Mucosa of stomach (tissue), 1 donor: ENCODE data around the gene CAVIN3.

Source experiments
- H3K27me3 ChIP-seq: one replicate; pipeline ENCODE4 v1.7.0; 2013; ENCODE audit warnings: mild to moderate bottlenecking, low read length; ENCODE audit not compliant: control insufficient read depth, insufficient read depth
- H3K36me3 ChIP-seq: one replicate; pipeline ENCODE4 v1.7.0; 2013; ENCODE audit warnings: low read length; ENCODE audit not compliant: control insufficient read depth, insufficient read depth
- H3K4me1 ChIP-seq: one replicate; pipeline ENCODE4 v1.7.0; 2013; ENCODE audit warnings: mild to moderate bottlenecking, low read length; ENCODE audit not compliant: control insufficient read depth, insufficient read depth
- H3K4me3 ChIP-seq: one replicate; pipeline ENCODE4 v1.7.0; 2013; ENCODE audit warnings: low read length
- H3K9ac ChIP-seq: one replicate; pipeline ENCODE4 v1.7.0; 2013; ENCODE audit warnings: mild to moderate bottlenecking, low read length, moderate library complexity
- H3K9me3 ChIP-seq: one replicate; pipeline ENCODE4 v1.7.0; 2013; ENCODE audit warnings: mild to moderate bottlenecking, low read length, moderate library complexity; ENCODE audit not compliant: control insufficient read depth
- donor health status: Pancreatic carcinoma.

Gene CAVIN3

DNA sequence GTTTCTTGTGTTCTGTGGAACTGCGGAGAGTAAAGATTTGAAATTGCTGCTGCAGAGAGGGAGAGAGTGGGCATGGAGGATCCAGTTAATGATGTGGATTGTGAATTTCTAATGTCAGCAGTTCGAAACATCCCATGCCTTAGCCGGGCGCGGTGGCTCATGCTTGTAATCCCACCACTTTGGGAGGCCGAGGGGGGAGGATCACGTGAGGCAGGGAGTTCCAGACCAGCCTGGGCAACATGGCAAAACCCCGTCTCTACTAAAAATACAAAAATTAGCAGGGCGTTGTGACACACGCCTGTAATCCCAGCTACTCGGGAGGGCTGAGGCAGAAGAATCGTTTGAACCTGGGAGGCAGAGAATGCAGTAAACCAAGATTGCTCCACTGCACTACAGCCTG, 1.1 kb upstream of the CAVIN3 start:
- no peaks in the 10 kb centered on the region for H3K9me3 ChIP-seq
- no peaks in the 10 kb centered on the region for H3K27me3 ChIP-seq
- no peak overlapping the region for H3K4me3 ChIP-seq
- H3K4me1 ChIP-seq, result peaks cover 31% of the 10 kb centered on the region
- H3K9ac ChIP-seq, result peak overlapping the region; percentile 86
- no peaks in the 10 kb centered on the region for H3K36me3 ChIP-seq

DNA sequence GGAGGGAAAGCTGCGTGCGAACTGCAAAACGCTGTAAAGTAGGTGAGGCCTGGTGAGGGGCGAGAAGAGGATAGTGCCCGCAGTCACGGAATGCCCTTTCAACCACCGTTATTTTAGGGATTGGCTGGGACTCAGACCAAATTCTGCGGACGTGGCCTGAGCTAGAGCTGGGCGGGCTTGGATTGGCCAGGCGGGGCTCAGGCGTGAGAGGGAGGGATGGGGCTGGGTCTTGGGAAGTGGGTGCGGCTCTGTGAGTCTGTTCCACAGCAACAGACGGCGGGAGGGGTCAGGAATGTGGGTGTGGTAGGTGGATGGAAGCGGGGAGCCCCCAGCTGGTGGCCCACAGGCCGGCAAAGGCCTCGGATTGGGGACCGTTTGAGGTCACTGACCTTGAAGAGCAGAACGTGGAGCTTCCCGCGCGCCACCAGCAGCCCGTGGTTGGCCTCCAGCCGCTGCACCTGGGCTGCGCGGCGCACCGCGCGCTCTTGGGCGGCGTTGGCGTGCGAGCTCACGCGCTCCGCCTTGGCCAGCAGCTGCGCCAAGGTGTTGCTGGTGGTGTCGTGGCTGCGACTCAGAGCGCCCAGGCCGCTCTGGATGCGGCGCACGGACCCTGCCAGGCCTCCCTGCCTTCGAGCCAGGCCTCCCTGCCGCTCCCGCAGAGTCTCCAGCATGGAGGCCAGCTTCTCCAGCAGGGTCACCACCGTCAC, 444 bp downstream of the CAVIN3 start:
- H3K9ac ChIP-seq, result peak overlapping the region; percentile 86
- H3K27me3 ChIP-seq, result no peaks in the 10 kb centered on the region
- H3K36me3 ChIP-seq, result no peaks in the 10 kb centered on the region
- peak overlapping the region; percentile 54 for H3K4me3 ChIP-seq
- peaks cover 36% of the 10 kb centered on the region for H3K4me1 ChIP-seq
- no peaks in the 10 kb centered on the region for H3K9me3 ChIP-seq

DNA sequence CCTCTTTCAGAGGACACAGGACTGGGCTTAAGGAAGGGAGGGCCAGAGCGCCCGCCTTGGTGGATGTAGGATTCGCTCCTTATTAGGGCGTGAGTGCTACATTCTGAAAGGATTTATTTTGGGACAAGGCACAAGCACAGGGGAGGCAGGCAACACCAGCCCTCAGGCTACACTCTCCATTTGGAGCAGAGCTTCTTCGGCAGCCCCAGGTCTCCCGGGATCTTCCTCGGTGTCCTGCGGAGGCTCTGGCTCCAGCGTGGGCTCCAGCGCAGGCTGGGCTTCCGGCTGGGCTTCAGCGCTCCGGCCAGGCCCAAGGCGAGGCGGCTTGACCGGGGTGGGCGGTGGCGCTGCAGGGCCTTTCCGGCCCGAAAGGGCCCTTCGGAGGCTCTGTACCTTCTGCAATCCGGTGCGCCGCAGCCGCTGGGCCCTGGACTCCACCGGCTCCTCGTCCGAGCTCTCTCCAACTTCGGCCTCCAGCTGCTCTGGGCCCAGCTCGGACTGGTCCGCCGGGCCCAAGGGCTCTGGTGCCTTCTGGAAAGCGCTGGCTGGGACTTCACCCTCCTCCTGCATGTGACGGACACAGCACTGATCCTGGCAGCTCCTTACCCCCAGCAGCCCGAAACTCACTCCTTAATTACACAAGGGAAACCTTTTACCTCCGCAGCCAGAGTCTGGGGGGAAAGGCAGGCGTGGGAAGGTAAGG, 1.1 kb downstream of the CAVIN3 start:
- Histone ChIP-seq H3K36me3 (no peaks in the 10 kb centered on the region), H3K27me3 (no peaks in the 10 kb centered on the region), H3K9ac (peak overlapping the region; percentile 86), H3K9me3 (no peaks in the 10 kb centered on the region), H3K4me1 (peaks cover 36% of the 10 kb centered on the region), H3K4me3 (peak overlapping the region; percentile 54)

DNA sequence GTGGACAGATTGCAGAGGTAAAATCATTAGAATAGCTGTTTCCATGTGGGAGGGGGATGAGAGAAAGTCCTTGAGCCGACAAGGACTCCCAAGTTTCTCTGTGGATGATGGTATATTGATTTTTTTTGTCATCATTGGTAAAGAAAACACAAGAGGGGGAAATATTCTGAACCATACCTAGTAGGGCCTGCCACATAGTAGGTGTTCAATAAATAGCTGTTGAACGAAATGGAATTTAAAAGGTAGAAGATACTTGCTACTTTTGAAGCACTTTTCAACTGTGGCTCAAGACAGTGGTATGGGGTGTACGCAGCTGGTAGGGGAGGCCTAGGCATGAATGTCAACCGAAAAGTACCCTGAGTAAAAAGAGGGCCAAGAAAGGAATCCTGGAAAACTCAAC, 2.1 kb downstream of the CAVIN3 start:
- Histone ChIP-seq H3K36me3 (no peaks in the 10 kb centered on the region), H3K9me3 (no peaks in the 10 kb centered on the region), H3K4me1 (peaks cover 36% of the 10 kb centered on the region), H3K27me3 (no peaks in the 10 kb centered on the region), H3K4me3 (no peak overlapping the region), H3K9ac (peak overlapping the region; percentile 86)

DNA sequence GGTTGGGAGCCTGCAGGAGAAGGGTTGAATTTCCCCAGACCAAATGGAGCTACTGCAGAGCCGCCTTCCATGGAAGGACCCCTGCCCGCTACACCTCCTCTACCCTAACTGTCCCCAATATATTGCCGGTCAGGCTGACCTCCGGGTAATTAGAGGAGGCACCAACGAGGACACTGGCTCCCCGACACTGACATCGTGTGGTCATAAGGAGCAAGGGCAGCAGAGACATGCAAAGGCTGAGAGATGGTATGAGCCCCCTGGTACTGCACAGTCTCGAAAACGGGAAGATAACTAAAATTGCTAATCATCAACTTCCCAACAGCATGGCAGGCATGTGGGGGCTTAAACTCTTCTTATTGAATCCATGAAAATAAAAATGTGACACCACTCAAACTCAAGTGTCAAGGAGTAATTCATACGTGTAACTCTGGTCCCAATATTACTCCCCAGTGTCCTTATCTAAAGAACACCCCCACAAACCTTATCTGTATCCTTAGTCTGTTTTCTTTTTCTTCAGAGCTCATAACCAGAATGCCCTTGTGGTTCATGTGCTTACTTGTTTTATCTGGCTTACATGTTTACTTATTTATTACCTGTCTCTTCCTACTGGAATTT, 4.4 kb downstream of the CAVIN3 start:
- Histone ChIP-seq H3K9me3 (no peaks in the 10 kb centered on the region), H3K4me3 (no peak overlapping the region), H3K9ac (no peak overlapping the region), H3K36me3 (no peaks in the 10 kb centered on the region), H3K4me1 (peaks cover 31% of the 10 kb centered on the region), H3K27me3 (no peaks in the 10 kb centered on the region)

DNA sequence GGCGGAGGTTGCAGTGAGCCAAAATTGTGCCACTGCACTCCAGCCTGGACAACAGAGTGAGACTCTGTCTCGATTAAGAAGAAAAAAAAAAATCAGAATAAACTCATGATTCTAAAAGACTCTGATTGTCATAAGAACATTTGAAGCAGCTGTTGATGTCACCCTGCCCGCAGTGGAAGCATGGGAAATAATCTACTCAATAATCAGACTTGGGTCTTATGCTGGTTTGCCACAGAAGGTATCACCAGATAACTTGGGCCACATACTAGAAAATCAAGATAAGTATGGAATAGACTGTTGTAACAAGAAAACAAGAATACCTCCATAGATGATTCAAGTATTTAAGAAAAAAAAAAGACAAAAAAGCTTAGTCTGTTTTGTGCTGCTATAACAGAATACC, 8.2 kb downstream of the CAVIN3 start:
- H3K9ac ChIP-seq, result no peak overlapping the region
- no peaks in the 10 kb centered on the region for H3K36me3 ChIP-seq
- no peak overlapping the region for H3K4me3 ChIP-seq
- no peaks in the 10 kb centered on the region for H3K9me3 ChIP-seq
- peaks cover 6% of the 10 kb centered on the region for H3K4me1 ChIP-seq
- no peaks in the 10 kb centered on the region for H3K27me3 ChIP-seq

DNA sequence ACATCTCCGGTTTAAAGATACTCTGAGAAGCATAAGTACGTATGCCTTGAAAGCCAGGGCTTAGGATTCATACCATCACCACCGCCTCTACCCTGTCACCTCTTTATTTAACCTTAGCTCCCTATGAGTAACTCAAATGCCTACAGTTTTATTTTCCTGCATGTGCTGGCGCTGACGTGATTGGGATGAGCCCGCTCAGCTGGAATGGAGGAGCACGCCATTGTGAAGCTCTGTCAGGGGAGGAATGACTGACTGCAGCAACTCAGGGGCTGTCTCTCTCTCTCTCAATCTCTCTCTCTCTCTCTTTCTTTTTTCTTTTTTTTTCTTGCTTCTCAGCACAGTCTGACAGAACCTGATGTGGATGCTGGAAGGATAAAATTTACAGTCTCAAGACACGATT, 12.4 kb downstream of the CAVIN3 start:
- no peak overlapping the region for H3K9ac ChIP-seq
- H3K9me3 ChIP-seq, result no peaks in the 10 kb centered on the region
- H3K27me3 ChIP-seq, result peaks cover 5% of the 10 kb centered on the region
- H3K36me3 ChIP-seq, result no peaks in the 10 kb centered on the region
- no peak overlapping the region for H3K4me3 ChIP-seq
- H3K4me1 ChIP-seq, result no peaks in the 10 kb centered on the region

DNA sequence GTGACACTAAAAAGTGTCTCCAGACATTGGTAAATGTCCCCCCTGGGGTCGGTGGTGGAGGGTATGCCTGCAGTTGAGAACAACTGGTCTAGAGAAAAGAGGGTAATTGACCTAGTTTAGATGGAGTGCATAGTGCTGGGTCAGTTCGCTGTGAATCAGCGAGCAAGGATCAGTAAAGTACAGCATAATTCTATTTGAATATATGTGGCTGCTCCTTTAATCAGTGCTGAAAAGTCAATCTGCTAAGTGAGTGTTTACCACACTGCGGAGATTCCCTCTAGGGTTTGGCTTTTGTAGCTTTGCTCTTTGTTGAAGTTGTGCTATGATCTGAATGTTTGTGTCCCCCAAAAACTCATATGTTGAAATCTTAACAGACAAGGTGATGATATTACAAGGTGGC, 15.0 kb downstream of the CAVIN3 start:
- Histone ChIP-seq H3K36me3 (no peaks in the 10 kb centered on the region), H3K9me3 (no peaks in the 10 kb centered on the region), H3K27me3 (peaks cover 5% of the 10 kb centered on the region), H3K4me3 (no peak overlapping the region), H3K9ac (no peak overlapping the region), H3K4me1 (no peaks in the 10 kb centered on the region)

DNA sequence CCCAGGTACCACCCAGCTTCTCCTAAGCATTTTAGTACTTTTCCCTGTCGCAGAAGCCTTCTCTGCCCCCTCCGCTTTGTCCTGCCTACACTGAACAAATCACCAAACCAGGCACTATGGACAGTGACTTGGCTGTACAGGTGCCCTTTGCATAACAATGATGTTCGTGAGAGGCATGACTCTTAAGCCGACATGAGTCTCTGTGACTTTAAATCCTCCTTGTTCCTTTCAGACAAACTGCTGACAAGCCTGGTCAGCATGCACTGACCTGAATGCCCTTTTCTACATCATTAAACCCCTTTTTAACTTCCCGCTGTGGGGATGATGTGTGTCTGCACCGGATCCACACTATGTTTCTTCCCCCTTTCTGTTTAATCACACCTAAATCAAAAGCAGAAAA, 16.6 kb downstream of the CAVIN3 start:
- H3K9ac ChIP-seq, result no peak overlapping the region
- no peak overlapping the region for H3K4me3 ChIP-seq
- H3K27me3 ChIP-seq, result peaks cover 5% of the 10 kb centered on the region
- H3K4me1 ChIP-seq, result no peaks in the 10 kb centered on the region
- H3K9me3 ChIP-seq, result no peaks in the 10 kb centered on the region
- no peaks in the 10 kb centered on the region for H3K36me3 ChIP-seq

DNA sequence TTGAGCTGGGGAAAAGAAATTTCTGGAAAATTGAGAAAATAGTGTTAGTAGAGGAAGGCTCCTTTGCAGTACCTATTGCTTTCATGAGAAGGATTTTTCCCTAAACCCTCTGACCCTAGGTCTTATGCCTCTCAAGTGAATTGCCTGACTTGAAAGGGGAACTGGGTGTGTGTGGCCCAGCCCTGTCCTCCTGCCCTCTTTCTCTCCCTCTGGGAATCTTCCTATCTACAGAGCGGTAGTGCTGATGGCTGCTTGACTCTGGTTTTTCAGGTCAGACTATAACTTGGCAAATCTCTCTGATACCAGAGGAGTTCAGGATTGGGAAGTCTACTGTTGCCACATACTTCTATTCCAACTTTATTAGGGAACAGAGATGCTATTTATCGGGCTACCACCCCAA, 19.2 kb downstream of the CAVIN3 start:
- Histone ChIP-seq H3K27me3 (no peaks in the 10 kb centered on the region), H3K36me3 (no peaks in the 10 kb centered on the region), H3K9ac (no peak overlapping the region), H3K4me3 (no peak overlapping the region), H3K4me1 (no peaks in the 10 kb centered on the region), H3K9me3 (no peaks in the 10 kb centered on the region)

DNA sequence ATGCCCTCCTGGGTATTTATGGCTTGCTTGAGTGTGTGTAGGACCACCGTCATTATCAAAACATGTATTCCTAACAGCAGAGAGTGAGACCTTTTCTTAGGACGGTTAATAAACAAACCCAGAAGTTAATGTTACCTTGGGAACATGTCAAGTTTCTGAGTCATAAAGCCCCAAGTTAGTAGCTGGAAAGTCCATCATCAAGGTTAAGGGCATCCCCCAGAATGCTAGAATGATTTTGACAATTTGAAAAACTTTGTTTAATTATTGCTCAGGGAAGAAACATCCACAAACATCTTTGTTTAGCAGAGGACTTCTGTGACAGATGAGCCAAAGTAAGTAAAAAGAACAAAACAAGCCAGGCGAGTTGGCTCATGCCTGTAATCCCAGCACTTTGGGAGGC, 20.0 kb downstream of the CAVIN3 start:
- Histone ChIP-seq H3K9ac (no peak overlapping the region), H3K4me1 (no peaks in the 10 kb centered on the region), H3K27me3 (no peaks in the 10 kb centered on the region), H3K9me3 (no peaks in the 10 kb centered on the region), H3K36me3 (no peaks in the 10 kb centered on the region), H3K4me3 (no peak overlapping the region)

DNA sequence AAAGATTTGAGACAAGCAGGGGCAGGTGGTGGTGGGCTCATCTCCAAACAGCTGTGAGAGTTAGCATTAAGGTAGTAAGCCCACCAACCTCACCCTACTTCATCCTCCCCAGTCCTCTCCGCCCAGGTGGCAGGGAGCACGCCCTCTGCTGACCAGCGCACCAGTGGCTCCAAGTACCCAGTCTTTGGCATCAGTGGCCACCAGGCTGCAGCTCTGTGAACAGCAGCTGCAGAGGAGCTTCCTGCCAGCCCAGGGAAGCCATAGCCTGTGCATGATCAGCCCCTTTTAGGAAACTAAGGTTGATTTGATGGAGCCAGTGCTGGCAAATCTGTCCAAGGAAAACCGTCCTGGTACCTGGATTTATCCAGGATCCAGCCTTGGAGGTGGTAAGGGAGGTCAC, 21.7 kb downstream of the CAVIN3 start:
- Histone ChIP-seq H3K9me3 (no peaks in the 10 kb centered on the region), H3K4me1 (no peaks in the 10 kb centered on the region), H3K36me3 (no peaks in the 10 kb centered on the region), H3K9ac (no peak overlapping the region), H3K4me3 (no peak overlapping the region), H3K27me3 (no peaks in the 10 kb centered on the region)
